GM08714 (cell line): ENCODE measurements around the gene TNS3.

ENCODE experiments used
- H3K4me3 ChIP-seq: fragments of 200-500 bp; sonication (Bioruptor generic); 2 replicates; pipeline ENCODE4 v1.5.1; 2014; ENCODE audit warnings: mild to moderate bottlenecking, low read length, inconsistent platforms
- ZNF274 ChIP-seq: IDR thresholded peaks from 2 replicates; pipeline ENCODE4 v1.6.1; 2012; ENCODE audit warnings: mild to moderate bottlenecking, low read depth, low read length

TNS3 gene

DNA sequence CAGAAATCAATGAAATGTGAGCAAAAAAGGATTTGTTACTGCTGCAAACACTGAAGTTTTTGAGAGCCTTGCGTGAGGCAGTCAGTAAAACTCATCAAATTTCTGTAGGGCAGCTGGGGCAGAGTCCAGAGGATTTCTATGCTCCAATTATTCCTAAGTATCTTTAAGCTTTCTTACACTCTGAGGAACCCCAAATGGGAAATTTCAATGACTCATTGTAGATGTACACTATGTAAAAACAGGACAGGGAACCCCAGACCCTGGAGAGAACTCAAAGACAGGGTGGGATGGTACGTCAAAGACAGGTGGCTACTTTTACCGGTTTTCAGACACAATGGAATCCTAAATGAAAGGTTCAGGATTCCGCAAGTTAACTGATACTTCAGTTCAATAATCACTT is 120.2 kb downstream of the TNS3 start:
- H3K4me3 ChIP-seq, result no peak overlapping the region
- TF ChIP-seq ZNF274, result no peak

DNA sequence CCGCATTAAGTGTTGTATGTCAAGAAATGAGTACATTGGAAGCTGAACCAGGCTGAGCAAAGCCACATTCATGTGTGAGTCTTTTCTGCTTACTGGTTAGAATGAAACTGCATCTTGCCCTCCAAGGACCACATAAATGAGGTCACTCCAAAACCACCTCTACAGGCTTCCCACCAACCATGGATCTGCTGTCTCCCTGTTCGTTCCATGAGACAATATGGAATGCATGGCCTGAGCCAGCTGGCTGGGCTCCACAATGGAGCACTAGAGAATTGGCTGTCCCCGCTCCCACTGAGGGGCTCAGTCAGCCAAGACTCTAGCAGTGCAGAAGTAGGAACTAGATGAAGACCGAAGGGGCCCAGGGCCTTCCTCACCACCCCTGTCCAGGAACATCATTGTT is 120.8 kb downstream of the TNS3 start:
- TF ChIP-seq ZNF274, result no peak
- H3K4me3 ChIP-seq, result no peak overlapping the region

GRCh38 chr7:47460251-47460989 is 121.5 kb downstream of the TNS3 start:
- TF ChIP-seq ZNF274, result no peak

DNA sequence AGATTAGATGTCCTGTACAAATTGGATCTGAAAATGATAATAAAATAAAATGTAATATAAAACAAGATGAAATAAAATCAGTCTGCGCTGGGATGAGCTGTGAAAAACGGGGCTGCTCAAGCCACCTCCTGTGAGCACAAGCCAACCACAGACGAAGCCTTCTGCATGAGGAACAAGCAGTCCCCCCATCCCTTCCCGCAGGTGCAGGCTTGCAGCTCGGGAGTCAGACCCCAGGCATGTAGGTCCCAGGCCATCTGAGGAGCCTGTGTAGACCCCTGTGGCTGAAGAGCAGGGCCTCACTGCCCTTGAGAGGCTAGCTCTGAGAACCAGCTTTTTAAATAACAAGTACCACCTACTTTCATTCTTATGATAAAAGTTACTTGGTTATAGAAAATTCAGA is 123.4 kb downstream of the TNS3 start:
- TF ChIP-seq ZNF274, result no peak
- no peak overlapping the region for H3K4me3 ChIP-seq

More at GRCh38 chr7:47460251-47460989, 121.5 kb downstream of the TNS3 start:
- no peak overlapping the region for H3K4me3 ChIP-seq

DNA sequence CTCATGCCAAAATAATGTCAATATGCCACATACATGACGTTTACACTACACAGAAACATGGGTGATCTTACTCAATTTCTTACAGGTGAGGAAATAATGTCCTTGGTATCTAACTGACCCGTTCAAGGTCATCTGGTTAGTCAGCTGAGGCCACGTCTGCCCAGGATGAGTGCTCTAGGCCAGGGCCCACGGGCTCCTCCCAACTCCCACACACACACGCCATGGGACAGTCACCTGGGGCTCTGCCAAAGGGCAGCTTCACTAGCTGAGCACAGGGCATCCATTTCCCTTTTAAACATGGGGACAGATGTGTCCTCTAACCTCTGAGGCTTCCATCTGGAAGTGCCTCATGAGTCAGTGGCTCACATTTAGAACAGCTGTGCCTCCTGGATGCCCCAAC is 123.9 kb downstream of the TNS3 start:
- no peak for TF ChIP-seq ZNF274
- H3K4me3 ChIP-seq, result no peak overlapping the region

- TF ChIP-seq ZNF274, result no peak
- no peak overlapping the region for H3K4me3 ChIP-seq
Measured at GRCh38 chr7:47456210-47456955, 125.5 kb downstream of the TNS3 start.

DNA sequence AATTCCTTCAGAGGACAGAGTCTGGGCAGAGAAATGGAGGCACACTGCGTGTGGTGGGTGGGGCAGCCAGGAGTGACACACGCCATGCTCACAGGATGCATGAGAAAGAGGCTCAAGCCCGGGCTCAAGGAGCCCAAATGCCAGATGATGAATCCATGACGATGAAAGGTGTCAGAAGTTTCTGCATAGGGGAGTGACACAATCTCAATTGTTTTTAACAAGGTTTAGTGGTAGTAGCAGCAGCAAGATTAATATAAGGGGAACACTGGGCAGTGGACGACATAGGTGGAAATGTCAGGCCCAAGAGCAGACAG is 126.1 kb downstream of the TNS3 start:
- H3K4me3 ChIP-seq, result no peak overlapping the region
- TF ChIP-seq ZNF274, result no peak

GRCh38 chr7:47454974-47455871 is 126.7 kb downstream of the TNS3 start:
- TF ChIP-seq ZNF274, result no peak
- H3K4me3 ChIP-seq, result no peak overlapping the region

DNA sequence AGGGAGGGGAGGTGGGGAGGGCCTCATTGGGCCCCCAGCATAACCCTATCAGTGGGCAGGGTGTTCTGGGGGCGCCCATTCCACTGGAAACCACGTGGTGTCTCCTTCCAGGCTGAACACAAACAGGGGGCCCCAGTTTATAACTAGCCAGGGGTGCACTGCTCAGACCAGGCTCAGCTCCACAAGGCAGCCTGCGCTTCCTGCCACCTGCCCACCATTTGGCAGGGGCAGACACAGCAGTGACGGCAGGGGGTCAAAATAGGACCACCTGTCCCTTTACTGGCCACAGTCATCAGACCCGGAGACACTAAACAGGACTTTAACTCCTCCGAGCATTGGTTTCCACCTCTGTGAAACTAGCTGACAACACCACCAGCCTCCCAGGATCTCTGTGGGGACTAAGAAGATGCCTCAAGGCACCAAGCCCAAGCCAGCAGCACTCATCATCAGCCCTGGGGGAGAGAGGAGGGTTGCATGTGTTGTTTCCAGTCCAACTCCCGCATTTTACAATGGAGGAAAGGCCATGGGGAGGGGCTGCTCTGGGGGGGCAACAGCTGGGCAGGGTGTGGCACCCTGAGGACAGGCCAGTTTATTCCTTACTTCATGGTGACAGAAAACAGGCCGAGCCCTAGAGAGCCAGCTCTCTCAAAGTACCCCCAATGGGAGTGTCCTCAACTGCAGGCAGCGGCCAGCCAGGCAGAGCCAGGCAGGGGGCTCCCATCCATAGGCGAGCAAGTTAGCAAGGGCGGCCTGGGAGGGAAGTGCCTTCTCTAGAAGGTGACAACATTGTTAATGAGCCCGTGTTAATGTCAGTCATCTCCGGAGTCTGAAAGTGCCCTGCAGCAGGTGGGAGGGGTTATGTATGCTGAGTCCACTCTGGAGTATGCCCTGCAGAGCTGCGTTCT is 127.6 kb downstream of the TNS3 start:
- H3K4me3 ChIP-seq, result no peak overlapping the region
- TF ChIP-seq ZNF274, result no peak

DNA sequence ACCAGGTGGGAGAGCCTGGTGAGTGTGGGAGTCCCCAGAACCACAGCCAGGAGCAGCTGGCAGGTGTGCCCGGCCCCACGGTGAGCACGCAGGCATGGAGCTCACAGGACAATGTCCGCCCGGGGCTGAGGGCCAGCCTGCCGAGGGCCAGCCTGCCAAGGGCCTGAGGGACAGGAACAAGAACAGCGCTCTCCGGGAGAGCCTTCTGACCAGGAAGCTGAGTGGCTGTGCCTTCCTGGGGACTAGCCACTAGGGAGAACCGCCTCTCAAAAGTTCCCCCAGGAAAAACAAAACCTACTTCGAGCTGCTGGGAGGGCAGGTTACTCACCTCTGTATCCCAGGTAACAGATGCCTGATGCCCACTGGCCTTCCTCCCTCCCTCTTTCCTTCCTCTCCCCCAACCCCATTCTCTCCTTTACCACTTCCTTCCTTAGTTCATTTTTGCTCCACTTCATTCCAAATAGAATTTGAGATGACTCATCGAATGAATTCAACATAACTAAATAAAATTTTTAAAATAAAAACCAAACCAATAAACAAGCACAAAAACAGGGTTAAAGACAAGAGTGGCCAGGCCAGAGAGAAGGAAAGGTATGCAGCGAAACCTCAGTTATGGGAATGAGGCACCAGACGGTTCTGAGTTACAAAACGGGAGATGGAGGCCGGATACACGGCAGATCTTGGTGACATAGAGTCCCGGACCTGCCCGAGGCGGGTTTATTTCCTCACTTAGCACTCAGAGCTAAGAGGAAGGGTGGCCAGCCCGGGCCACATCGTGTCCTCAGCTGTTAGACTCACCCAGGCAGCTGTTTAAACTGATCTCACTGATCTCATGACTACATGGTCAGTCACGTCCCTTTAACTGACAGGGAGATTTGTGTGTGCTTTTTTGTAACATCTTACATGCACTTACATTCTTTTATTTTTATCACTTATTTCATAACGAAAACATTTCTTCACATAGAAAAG is 128.5 kb downstream of the TNS3 start:
- TF ChIP-seq ZNF274, result no peak
- no peak overlapping the region for H3K4me3 ChIP-seq

- no peak overlapping the region for H3K4me3 ChIP-seq
- TF ChIP-seq ZNF274, result no peak
Measured at GRCh38 chr7:47452715-47453092, 129.2 kb downstream of the TNS3 start.

DNA sequence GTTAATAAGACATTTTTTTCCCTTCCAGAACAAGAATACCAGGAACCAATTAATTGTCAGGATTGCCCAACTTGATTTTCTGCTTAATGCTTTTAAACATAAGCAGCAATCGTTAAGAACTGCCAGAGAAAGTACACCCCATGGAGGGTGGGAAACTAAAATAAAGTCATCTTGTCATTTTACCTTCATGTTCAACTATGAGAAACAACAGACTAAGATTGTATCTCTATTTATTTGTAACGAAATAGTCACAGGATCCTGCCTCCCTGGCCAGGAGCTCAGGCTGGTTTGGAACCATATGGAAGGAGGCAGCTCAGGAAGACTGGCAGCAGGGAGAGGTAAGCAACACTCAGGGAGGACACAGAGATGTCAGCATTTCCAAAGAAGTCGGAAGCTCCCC is 129.6 kb downstream of the TNS3 start:
- TF ChIP-seq ZNF274, result no peak
- no peak overlapping the region for H3K4me3 ChIP-seq

DNA sequence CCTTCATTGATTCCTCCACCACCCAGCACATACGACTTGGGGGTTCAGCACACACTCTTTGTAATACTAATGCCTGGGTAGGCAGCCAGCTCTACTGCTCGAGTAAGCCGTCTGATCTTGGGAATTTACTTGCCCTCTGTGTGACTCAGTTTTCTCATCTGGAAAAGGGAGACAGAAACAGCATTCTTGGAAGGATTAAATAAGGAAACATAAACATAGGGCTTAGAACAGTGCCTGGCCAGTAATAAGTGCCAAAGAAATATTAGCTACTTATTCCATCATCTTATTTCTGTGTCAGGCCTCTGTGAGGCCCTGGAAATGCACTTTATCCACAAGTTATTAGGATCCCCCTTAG is 130.1 kb downstream of the TNS3 start:
- H3K4me3 ChIP-seq, result no peak overlapping the region
- no peak for TF ChIP-seq ZNF274
